GM19397 (cell line): ENCODE results near the gene LAMA5.

Experiments
- ATAC-seq: cut with Tn5 transposase; IDR thresholded peaks from one replicate; pipeline ENCODE4 v1.9.1; 2021; ENCODE audit warnings: mild to moderate bottlenecking, moderate library complexity; ENCODE audit not compliant: unreplicated experiment

LAMA5 gene

GRCh38 chr20:62330576-62331317 is 36.4 kb downstream of the LAMA5 start:
- ATAC-seq = no peak

- no peak for ATAC-seq
Measured at GRCh38 chr20:62329389-62330377, 37.4 kb downstream of the LAMA5 start.

DNA sequence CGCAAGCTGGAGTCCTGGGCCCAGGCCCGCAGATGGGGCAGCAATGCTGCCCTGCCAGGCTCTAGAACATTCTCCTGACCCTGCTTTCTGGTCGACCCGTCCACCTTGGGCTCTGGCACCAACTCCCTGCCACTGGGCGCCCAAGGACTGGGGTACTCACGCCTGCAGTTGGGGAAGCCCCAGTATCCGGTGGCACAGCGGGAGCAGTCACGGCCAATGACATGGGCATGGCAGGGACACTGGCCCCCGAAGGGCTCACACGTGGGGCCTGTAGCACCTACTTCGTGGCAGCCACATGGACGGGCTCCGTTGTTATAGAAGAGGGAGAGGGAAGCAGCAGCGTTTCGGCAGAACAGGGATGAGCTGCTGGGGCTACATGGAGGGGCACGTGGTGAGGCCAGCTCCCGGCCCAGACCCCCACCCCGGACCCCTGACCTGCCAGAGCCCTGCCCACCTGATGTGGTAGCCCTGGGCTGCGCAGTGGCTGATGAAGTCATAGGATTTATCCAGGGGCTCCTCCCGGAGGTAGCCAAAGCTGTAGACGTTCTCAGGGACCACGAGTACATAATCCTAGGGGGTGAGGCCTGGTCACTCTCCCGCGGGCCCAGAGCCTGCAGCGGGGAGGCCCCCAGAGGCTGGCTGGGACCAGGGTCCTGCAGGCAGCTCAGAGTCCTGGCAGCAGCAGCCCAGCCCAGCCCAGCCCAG is 38.3 kb downstream of the LAMA5 start:
- no peak for ATAC-seq

- no peak for ATAC-seq
Measured at GRCh38 chr20:62327726-62328495, 39.2 kb downstream of the LAMA5 start.

DNA sequence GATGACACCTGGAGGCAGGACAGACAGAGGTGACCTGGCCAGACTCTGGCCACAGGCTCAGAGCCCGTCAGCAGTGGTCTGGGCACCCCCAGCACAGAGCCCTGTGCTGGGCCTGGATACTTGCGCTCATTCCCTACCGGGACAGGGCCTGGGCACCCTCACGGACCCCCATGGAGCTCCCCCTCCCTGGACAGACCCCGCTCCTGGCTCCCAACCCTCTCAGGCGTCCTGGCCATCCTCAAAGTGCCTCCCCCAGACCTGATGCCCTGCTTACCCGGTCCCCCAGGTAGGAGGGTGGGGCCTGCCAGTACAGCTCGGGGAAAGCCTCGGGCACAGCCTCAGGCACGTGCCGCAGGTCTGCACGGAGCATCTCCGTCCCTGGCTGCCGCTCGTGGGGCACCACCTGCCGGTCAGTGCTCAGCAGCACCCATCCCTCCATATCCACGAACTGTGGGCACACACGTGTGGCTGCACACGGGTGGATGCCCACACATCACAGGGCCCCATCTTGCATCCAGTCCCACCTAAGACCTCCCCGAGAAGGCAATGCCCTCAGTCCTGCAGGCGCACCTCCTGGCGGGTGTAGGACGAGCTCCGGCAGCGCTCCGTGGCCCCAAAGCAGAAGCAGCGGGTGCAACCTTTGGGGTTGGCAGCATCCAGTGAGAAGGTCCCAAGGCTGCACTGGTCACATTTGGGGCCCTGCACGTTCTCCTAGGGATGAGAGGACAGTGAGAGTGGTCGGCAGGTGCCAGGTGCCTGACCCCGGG is 40.0 kb downstream of the LAMA5 start:
- no peak for ATAC-seq

- ATAC-seq = no peak
Measured at GRCh38 chr20:62326559-62326958, 40.6 kb downstream of the LAMA5 start.

DNA sequence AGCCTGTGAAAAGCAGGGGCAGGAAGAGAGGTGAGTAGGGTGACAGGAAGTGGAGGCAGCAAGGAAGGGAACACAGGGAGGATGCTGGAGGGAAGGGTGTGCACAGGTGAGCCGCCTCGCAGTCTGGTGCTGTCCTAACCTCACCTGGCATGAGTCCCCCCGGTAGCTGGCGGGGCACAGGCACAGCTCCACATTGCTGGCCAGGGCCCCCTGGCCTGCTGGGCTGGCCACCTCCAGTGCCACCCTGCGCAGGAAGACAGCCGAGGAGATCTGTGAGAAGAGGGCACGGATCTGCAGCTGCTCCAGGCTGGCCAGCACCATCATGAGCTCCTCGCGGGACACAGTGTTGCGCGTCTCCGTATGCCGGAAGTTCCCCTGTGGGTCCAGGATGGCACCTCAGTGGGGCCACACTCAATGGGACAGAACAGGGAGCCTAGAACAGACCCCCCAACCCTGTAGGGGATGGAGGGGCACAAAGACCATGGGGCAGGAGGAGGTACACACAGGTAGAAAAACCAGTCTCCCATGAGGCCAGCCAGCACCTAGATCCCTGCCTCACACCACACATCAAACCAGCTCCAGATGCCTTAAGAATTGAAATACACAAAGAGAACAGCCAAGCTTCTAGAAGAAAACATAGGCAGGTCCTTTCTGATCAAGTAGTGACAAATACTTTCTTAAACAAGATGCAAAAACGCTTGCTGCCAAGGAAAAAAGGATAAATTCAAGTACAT is 41.8 kb downstream of the LAMA5 start:
- no peak for ATAC-seq

DNA sequence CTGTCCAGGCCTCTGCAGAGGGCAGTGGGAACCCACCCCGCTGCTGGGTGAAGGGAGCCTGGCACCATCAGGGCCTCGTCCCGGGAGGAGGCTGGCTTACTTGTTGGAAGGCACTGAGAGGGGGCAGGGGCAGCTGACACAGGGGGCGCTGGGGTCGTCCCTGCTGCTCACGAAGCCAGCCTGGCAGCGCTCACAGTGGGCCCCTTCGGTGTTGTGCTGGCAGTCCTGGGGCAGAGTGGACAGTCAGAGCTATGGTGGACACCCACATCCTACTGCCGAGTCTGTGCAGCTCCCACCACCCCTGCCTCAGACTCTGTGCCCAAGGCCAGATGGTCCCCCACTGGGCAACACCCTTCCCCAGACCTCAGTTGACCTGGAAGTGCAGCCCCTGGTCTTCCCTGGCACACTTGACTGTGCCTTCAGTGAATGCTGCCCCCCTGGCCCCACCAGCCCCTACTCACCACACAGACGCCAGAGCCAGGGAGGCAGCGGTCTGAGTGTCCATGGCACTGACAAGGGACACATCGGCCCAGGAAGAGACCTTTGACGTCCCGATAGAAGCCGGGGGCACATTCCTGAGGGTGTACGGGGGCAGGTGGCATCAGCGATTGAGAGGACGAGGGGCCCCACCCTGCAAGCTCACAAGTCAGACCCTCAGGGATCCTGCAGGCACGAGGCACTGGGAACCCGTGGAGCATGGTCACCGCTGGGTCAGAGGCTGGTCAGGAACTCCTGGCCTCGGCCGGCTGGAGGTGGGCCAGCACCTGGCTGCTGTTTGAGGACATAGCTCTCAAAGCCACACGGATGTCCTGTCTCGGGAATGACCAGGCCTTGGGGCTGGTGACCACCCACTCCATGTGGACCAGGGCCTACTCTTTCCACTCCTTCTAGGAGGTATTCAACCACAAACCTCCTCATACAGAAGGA is 42.9 kb downstream of the LAMA5 start:
- no peak for ATAC-seq

- ATAC-seq = no peak
Measured at GRCh38 chr20:62323146-62323979, 43.7 kb downstream of the LAMA5 start.

GRCh38 chr20:62322492-62323041 is 44.5 kb downstream of the LAMA5 start:
- no peak for ATAC-seq

DNA sequence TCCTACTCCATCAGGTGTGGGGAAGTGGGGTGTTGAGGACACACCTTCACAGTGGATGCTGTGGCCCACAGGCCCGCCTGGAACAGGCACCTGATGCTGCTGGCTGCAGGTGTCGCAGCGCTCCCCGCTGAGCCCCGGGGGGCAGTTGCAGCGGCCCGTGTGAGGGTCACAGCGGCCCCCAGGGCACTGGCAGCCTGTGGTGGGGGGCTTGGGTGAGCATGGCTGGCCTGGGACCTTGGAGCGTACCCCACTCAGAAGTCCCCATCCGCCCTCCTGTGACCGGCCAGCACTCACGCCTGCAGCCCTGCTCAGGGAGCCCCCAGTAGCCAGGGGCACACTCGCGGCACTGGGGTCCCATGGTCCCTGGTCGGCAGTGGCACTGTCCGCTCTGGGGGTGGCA is 45.1 kb downstream of the LAMA5 start:
- ATAC-seq = no peak

DNA sequence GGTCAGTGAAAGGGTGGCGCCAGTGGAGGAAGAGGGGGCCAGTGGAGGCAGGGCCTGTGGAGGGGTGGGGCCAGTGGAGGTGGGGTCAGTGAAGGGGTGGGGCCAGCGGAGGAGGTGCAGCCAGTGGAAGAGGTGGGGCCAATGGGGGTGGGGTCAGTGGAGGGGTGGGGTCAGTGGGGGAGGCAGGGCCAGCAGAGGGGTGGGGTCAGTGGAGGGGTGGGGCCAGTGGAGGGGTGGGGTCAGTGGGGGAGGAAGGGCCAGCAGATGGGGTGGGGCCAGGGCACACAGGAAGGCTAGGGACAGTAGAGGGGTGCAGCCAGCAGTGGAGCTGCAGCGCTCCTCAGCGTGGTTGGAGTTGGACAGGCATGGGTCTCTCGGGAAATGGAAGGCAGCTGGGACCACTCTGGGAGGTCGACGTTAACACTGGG is 45.6 kb downstream of the LAMA5 start:
- ATAC-seq = no peak

- no peak for ATAC-seq
Measured at GRCh38 chr20:62320581-62321354, 46.3 kb downstream of the LAMA5 start.

- ATAC-seq = no peak
Measured at GRCh38 chr20:62319346-62319909, 47.7 kb downstream of the LAMA5 start.

DNA sequence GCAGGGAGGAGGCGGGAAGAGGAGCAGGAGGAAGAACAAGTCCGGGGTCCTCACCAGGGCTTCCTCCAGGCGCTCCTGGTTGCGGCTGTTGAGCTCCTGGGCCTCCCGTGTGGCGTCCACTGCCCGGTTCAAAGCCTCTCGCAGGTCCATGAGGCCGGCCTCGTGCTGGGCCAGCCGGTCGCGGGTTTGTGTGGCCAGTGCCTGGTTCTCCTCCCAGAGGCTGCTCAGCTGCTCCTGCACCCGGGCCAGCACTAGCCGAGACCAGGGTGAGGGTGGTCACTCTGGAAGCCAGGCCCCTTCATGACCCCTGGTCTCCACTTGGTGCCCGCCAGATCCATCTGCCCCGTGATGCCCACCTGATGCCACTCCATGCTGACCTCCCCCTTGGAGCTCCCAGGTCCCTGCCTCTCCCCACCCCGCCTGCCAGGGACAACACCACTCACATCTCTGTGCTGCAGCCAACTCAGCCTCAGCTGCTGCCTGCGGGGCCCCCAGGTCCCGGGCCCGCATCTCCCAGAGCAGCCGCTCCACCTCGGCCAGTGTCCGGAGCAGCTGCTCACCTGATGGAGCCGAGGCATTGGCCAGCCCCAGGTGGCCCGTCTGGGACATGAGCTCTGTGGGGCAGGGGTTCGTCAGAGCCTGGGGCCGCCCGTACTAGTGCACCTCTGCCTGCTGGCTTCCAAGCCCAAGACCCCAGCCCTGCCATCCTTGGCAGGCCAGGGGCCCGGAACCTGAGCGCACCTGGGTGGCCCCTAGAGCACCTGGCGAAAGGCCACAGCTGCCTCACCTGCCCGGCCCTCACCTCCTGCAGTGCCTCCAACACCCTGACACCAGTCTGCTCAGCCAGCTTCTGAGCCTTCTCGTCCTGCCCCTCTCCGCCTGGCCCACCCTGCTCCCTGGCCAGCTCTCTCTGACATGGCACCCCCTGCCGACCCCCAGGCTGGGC is 48.4 kb downstream of the LAMA5 start:
- no peak for ATAC-seq
